ENCODE results near the gene IFT27.

The IFT27 gene

GRCh38 chr22:36724836-36725235 is 51.1 kb downstream of the IFT27 start:
- TF ChIP-seq CTCF (IDR thresholded peaks at IDR 0.05; ENCODE audit: low read depth, low read length), result no peak
- H3K4me3 ChIP-seq (ENCODE audit: low read depth, low read length), result no peak overlapping the region

- H3K4me3 ChIP-seq (ENCODE audit: low read depth, low read length), result no peak overlapping the region
- no peak for TF ChIP-seq CTCF (IDR thresholded peaks at IDR 0.05; ENCODE audit: low read depth, low read length)
These were observed 53.9 kb downstream of the IFT27 start for GRCh38 chr22:36722055-36722454.

GRCh38 chr22:36715647-36716046 is 60.3 kb downstream of the IFT27 start:
- H3K4me3 ChIP-seq (ENCODE audit: low read depth, low read length), result no peak overlapping the region
- no peak for TF ChIP-seq CTCF (IDR thresholded peaks at IDR 0.05; ENCODE audit: low read depth, low read length)

GRCh38 chr22:36714110-36714509 is 61.8 kb downstream of the IFT27 start:
- TF ChIP-seq CTCF (IDR thresholded peaks at IDR 0.05; ENCODE audit: low read depth, low read length), result no peak
- H3K4me3 ChIP-seq (ENCODE audit: low read depth, low read length), result no peak overlapping the region

GRCh38 chr22:36713436-36713835 is 62.5 kb downstream of the IFT27 start:
- no peak overlapping the region for H3K4me3 ChIP-seq (ENCODE audit: low read depth, low read length)
- no peak for TF ChIP-seq CTCF (IDR thresholded peaks at IDR 0.05; ENCODE audit: low read depth, low read length)
